ENCODE measurements around the gene PIBF1. TPM values are rescaled to one million over a fixed set of nuclear protein-coding genes. Genes with fewer than 3 reads are reported as not detected.

The PIBF1 gene
- total RNA-seq, 1 donor from 2014 or later, result 16.9 TPM

GRCh38 chr13:72820156-72820897 is 38.4 kb downstream of the PIBF1 start:
- Histone ChIP-seq H3K4me3 (no peak overlapping the region), H3K9me3 (no peaks in the 10 kb centered on the region), H3K36me3 (no peaks in the 10 kb centered on the region), H3K27ac (no peak overlapping the region), H3K4me1 (no peaks in the 10 kb centered on the region), H3K27me3 (no peaks in the 10 kb centered on the region)
- no peak for DNase-seq (ENCODE audit: extremely low spot score in 2 of 2)
- no peak for TF ChIP-seq POLR2AphosphoS5 (IDR thresholded peaks at IDR 0.05; ENCODE audit: insufficient read depth in 1 of 2, low read depth in 1 of 2)
- no peak for TF ChIP-seq POLR2A (IDR thresholded peaks at IDR 0.05)
- TF ChIP-seq CTCF (IDR thresholded peaks at IDR 0.05), result no peak
- intact Hi-C loops (cut with DNase I), result no loop called here

- H3K4me1 ChIP-seq, result no peaks in the 10 kb centered on the region
- intact Hi-C loops (cut with DNase I), result no loop called here
Observed at GRCh38 chr13:72820898-72821279, 39.0 kb downstream of the PIBF1 start.

GRCh38 chr13:72823081-72823480 is 41.1 kb downstream of the PIBF1 start:
- no peak for DNase-seq (ENCODE audit: extremely low spot score in 2 of 2)
- H3K9me3 ChIP-seq, result no peaks in the 10 kb centered on the region
- TF ChIP-seq POLR2A (IDR thresholded peaks at IDR 0.05) (no peak), POLR2AphosphoS5 (IDR thresholded peaks at IDR 0.05; ENCODE audit: insufficient read depth in 1 of 2, low read depth in 1 of 2) (no peak), CTCF (IDR thresholded peaks at IDR 0.05) (no peak)
- no peaks in the 10 kb centered on the region for H3K4me1 ChIP-seq
- intact Hi-C loops (cut with DNase I), result no loop called here
- H3K27me3 ChIP-seq, result no peaks in the 10 kb centered on the region
- no peak overlapping the region for H3K4me3 ChIP-seq
- no peak overlapping the region for H3K27ac ChIP-seq
- no peaks in the 10 kb centered on the region for H3K36me3 ChIP-seq

More at GRCh38 chr13:72820898-72821279, 39.0 kb downstream of the PIBF1 start:
- DNase-seq (ENCODE audit: extremely low spot score in 2 of 2), result no peak
- Histone ChIP-seq H3K36me3 (no peaks in the 10 kb centered on the region), H3K27ac (no peak overlapping the region), H3K27me3 (no peaks in the 10 kb centered on the region), H3K9me3 (no peaks in the 10 kb centered on the region), H3K4me3 (no peak overlapping the region)
- TF ChIP-seq POLR2AphosphoS5 (IDR thresholded peaks at IDR 0.05; ENCODE audit: insufficient read depth in 1 of 2, low read depth in 1 of 2) (no peak), CTCF (IDR thresholded peaks at IDR 0.05) (no peak), POLR2A (IDR thresholded peaks at IDR 0.05) (no peak)

GRCh38 chr13:72823724-72824123 is 41.8 kb downstream of the PIBF1 start:
- DNase-seq (ENCODE audit: extremely low spot score in 2 of 2), result no peak

More at GRCh38 chr13:72823724-72824123, 41.8 kb downstream of the PIBF1 start:
- Histone ChIP-seq H3K9me3 (no peaks in the 10 kb centered on the region), H3K27me3 (no peaks in the 10 kb centered on the region), H3K36me3 (no peaks in the 10 kb centered on the region), H3K4me3 (no peak overlapping the region), H3K4me1 (no peaks in the 10 kb centered on the region), H3K27ac (no peak overlapping the region)
- TF ChIP-seq CTCF (IDR thresholded peaks at IDR 0.05) (no peak), POLR2A (IDR thresholded peaks at IDR 0.05) (no peak), POLR2AphosphoS5 (IDR thresholded peaks at IDR 0.05; ENCODE audit: insufficient read depth in 1 of 2, low read depth in 1 of 2) (no peak)
- intact Hi-C loops (cut with DNase I), result no loop called here

Measured in vagina (tissue), 2 donors.